Panc1 (cell line): ENCODE measurements around the gene TEAD2.

ENCODE experiments used
- CTCF ChIP-seq: fragments of 450-650 bp; IDR thresholded peaks from 2 replicates; pipeline ENCODE4 v1.5.1; 2017; ENCODE audit warnings: mild to moderate bottlenecking
- REST ChIP-seq, 2 experiments: IDR thresholded peaks; 2 replicates each; pipeline ENCODE4 v1.6.1; 2011 to 2012; ENCODE audit warnings: low read depth in 2 of 2, control low read depth in 1 of 2, low read length in 1 of 2, mild to moderate bottlenecking in 1 of 2, moderate library complexity in 1 of 2; ENCODE audit not compliant: insufficient read depth in 1 of 2
- TCF7L2 ChIP-seq: IDR thresholded peaks from 2 replicates; pipeline ENCODE4 v1.6.1; 2011; ENCODE audit warnings: mild to moderate bottlenecking, low read depth, low read length, inconsistent platforms

- TF ChIP-seq CTCF (no peak), REST (IDR thresholded peaks at IDR 0.05; ENCODE audit: insufficient read depth in 1 of 2, low read depth in 2 of 2, low read length in 1 of 2) (no peak), TCF7L2 (no peak)
Observed at GRCh38 chr19:49333811-49334288, 28.4 kb downstream of the TEAD2 start.
